OCI-LY7 (cell line): Measurements from ENCODE around the gene PPP2R3A.

ENCODE experiments used
- EZH2phosphoT487 ChIP-seq: fragments of 200-600 bp; sonication (generic); IDR thresholded peaks from 2 replicates; pipeline ENCODE4 v1.6.1; 2018; ENCODE audit warnings: low read depth, borderline replicate concordance, mild to moderate bottlenecking, mixed run types, antibody characterized with exemption, low read length, moderate library complexity, mixed read lengths
- TF ChIP-seq, protein P1 (sequence below): fragments of 200-600 bp; sonication (generic); conservative IDR thresholded peaks from 2 replicates; pipeline ENCODE4 v1.5.1; 2014; ENCODE audit warnings: mild to moderate bottlenecking, antibody characterized with exemption, low read length, moderate library complexity, mixed read lengths

DNA sequence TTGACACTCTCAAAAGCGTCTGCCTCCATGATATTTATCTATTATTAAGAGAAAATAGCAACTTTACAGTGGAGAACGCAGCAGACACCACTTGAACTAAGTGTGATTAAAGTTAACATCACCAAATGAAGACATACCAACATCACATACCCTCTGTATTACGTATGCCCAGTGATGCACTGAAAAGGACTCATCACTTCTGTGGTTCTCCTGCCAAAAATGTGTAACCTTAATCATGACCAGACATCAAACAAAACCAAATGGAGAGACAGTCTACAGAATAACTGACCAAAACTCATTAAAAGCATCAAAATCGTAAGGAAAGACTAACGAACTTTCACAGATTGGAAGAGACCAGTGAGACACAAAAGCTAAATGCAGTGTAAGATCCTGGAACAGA, 103.2 kb downstream of the PPP2R3A start:
- TF ChIP-seq, protein P1, sequence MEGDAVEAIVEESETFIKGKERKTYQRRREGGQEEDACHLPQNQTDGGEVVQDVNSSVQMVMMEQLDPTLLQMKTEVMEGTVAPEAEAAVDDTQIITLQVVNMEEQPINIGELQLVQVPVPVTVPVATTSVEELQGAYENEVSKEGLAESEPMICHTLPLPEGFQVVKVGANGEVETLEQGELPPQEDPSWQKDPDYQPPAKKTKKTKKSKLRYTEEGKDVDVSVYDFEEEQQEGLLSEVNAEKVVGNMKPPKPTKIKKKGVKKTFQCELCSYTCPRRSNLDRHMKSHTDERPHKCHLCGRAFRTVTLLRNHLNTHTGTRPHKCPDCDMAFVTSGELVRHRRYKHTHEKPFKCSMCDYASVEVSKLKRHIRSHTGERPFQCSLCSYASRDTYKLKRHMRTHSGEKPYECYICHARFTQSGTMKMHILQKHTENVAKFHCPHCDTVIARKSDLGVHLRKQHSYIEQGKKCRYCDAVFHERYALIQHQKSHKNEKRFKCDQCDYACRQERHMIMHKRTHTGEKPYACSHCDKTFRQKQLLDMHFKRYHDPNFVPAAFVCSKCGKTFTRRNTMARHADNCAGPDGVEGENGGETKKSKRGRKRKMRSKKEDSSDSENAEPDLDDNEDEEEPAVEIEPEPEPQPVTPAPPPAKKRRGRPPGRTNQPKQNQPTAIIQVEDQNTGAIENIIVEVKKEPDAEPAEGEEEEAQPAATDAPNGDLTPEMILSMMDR, result no peak
- no peak for TF ChIP-seq EZH2phosphoT487
